AG09309 (cell line): ENCODE results near the gene PHOSPHO2.

Experiments used
- DNase-seq: peaks from one replicate; pipeline ENCODE4 v3.0.0-alpha.2; 2010; ENCODE audit warnings: low read depth
- H3K4me3 ChIP-seq: 2 replicates; pipeline ENCODE4 v1.5.1; 2011; ENCODE audit warnings: mild to moderate bottlenecking, low read depth, low read length, moderate library complexity; ENCODE audit not compliant: control insufficient read depth
- TF ChIP-seq, protein P1 (sequence below): IDR thresholded peaks from 2 replicates; pipeline ENCODE4 v1.5.1; 2011; ENCODE audit warnings: mild to moderate bottlenecking, low read depth, low read length, inconsistent platforms; ENCODE audit not compliant: insufficient read depth, control insufficient read depth; ENCODE audit errors: missing control alignments

Gene PHOSPHO2, protein sequence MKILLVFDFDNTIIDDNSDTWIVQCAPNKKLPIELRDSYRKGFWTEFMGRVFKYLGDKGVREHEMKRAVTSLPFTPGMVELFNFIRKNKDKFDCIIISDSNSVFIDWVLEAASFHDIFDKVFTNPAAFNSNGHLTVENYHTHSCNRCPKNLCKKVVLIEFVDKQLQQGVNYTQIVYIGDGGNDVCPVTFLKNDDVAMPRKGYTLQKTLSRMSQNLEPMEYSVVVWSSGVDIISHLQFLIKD

DNA sequence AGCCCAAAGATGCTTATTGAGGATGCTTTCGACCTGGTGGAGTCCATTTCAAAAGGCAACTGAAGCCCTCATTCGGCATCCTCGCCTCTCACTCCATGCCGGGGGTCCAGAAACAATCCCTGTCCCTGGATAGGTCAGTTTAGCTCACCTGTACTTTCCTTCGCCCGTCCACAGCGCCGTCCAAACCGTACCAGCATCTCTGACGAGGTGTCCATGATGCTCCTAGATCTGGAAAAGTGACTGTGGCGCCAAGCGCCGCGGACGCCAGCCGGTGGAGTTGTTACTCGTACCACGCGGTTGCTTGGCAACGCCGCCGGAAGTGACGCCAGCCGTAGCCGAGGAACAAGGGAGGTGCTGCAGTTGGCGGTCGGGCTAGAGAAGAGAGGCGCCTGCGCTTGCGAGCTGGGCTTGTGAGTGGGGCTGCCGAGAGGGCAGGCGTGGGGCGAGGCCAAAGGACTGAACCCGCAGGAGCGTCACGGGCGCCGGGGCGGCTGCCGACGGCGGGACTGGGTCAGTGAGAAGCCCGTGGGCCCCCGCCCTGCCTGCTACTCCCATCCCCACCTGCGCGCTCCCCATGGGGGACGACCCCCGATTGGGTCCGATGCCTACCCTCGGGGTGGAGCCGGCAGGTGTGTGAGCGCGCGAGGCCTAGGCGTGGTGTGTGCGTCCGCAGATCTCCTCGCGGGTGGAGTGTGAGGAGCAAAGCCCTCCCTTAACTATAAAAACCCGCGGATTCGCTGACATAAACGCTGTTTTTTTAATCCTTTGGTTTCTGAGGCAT, at the start of gene PHOSPHO2, which contains the start of gene CFAP210:
PHOSPHO2 (plus strand) TSS at position 357 of the 781 bp plus-strand sequence. CDS start 6,503 bp downstream, outside the sequence.
CFAP210 (minus strand) TSS at position 293 of the 781 bp plus-strand sequence; CDS start at position 215, 78 bp downstream.
- TF ChIP-seq, protein P1, sequence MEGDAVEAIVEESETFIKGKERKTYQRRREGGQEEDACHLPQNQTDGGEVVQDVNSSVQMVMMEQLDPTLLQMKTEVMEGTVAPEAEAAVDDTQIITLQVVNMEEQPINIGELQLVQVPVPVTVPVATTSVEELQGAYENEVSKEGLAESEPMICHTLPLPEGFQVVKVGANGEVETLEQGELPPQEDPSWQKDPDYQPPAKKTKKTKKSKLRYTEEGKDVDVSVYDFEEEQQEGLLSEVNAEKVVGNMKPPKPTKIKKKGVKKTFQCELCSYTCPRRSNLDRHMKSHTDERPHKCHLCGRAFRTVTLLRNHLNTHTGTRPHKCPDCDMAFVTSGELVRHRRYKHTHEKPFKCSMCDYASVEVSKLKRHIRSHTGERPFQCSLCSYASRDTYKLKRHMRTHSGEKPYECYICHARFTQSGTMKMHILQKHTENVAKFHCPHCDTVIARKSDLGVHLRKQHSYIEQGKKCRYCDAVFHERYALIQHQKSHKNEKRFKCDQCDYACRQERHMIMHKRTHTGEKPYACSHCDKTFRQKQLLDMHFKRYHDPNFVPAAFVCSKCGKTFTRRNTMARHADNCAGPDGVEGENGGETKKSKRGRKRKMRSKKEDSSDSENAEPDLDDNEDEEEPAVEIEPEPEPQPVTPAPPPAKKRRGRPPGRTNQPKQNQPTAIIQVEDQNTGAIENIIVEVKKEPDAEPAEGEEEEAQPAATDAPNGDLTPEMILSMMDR = no peak
- DNase-seq = peak; percentile 80
- peak within 1 kb of the TSS; percentile 97 for H3K4me3 ChIP-seq

DNA sequence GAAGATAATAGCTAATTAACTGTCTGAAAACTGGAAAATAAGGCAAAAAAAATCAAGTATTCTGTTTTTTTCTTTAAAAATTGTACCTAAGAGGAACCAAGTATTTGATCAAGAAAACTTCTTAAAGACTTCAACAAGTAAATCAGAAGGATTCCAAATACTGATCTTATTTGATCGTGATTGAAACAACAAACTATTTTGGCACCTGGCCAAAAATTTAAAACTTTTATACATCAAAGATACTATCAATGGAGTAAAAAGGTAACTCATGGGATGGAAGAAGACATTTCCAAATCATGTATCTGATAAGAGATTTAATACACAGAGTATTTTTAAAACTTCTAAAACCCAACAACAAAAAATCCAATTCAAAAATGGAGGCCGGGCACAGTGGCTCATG, 46.8 kb upstream of the PHOSPHO2 start:
- no peak overlapping the region for H3K4me3 ChIP-seq
- TF ChIP-seq, protein P1 = no peak
- no peak for DNase-seq

DNA sequence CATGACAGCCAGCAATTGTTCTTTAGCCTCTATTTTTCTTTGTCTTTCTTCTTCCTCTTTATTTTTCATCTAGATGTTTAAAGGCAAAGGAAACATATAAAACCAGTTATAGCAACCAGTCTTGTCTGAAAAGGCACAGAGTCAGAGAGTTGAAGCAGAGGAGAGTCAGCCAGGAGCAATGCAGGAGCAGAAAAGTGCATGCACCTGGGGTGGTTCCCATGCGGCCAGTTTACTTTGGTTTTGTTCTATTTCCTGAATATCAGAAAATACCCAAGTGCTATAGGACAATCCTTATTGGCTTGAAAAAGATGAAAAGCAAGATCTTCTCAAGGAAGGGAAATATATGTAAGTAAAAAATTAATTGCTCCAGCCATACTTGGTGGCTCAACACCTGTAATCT, 45.0 kb upstream of the PHOSPHO2 start:
- DNase-seq = no peak
- H3K4me3 ChIP-seq = no peak overlapping the region
- TF ChIP-seq, protein P1 = no peak

DNA sequence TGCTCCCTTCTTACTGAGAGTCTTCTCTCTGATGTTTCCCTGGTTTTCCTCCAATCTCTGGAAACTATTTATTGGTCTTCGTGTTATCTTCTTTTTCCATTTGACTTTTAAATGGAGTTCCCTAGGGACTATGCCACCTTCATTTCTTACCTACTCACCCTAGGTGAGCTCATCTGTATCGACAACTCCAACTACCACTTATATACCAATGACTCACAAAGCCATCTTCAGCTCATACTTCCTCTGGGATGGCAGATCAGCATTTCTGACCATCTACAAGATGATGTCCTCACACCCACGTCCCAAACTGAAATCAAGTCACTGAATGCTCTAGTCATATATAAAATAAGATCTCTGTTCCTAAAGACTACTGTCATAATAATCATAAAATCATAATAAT, 40.6 kb upstream of the PHOSPHO2 start:
- TF ChIP-seq, protein P1 = no peak
- no peak overlapping the region for H3K4me3 ChIP-seq
- no peak for DNase-seq

DNA sequence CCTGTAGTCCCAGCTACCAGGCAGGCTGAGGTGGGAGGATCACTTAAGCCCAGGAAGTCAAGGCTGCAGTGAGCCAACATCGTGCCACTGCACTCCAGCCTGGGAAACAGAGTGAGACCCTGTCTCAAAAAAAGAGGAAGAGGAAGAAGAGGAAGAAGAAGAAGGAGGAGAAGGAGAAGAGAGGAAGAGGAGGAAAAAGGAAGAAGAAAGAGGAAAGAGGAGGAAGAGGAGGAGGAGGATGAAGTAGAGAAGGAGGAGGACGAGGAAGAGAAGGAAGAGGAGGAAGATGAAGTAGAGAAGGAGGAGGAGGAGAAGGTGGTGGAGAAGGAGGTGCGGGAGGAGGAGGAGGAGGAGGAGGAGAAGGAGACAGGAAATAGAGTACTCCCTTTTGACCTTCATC, 38.1 kb upstream of the PHOSPHO2 start:
- no peak overlapping the region for H3K4me3 ChIP-seq
- TF ChIP-seq, protein P1 = no peak
- DNase-seq = no peak

DNA sequence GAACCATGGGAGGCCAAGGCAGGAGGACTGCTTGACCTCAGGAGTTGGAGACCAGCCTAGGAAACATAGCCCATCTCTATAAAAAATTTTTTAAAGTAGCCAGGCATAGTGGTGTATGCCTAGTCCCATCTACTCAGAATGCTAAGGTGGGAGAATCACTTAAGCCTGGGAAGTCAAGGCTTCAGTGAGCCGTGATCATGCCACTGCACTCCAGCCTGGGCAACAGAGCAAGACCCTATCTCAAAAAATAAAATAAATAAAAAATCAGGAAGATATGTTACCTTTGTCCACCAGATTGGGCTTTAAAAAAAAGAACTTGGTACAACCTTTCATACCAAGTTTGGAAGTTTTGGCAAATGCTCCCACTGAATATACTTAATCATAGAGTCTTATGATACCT, 35.4 kb upstream of the PHOSPHO2 start:
- DNase-seq = no peak
- H3K4me3 ChIP-seq = no peak overlapping the region
- TF ChIP-seq, protein P1 = no peak
